ENCODE results near the gene GFER.

- TF ChIP-seq CTCF (IDR thresholded peaks at IDR 0.05) (no peak), EP300 (IDR thresholded peaks at IDR 0.05) (no peak)
Observed at GRCh38 chr16:2003231-2003826, 19.3 kb downstream of the GFER start.

Data from tibial nerve (tissue), 4 donors.